Measurements from ENCODE around the gene CDC25B. TPM values are rescaled to one million over a fixed set of nuclear protein-coding genes. Genes with fewer than 3 reads are reported as not detected.

Gene CDC25B
- total and polyA plus RNA-seq, 2 of the 8 experiments (the other 6 are each of a cell fraction or from before 2014, with no cell fraction given) = 21.7 to 31.2 TPM

DNA sequence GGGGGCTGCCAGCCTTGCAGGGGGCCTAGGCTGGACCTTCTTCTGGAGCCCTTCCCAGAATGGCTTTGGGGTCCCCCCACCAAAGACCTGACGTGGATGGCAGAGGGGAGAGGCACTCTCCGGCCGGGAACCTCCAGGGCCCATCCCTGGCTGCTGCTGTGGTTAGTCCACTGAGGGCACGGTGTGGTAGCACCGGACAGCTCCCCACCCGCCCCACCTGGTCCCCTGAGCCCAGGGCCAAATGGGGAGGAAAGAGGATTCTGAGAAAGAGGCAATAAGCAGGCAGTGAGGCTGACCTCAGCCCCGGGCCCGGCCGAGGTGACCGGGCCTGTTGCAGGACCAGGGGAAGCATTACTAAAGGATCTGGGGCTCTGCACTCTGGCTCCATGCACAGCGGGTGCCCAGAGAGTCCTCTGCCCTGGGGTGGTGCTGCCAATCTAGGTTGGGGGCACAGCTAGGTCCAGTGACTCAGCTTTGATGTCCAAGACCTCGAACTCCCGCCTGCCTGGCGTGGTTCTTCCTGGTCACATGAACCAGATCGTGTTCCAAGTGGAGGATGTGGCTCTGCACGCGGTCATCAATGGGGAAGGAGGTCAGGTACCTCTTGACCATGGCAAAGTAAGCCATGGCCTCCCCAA, 11.8 kb upstream of the CDC25B start (continued):
- no peak for TF ChIP-seq KDM4A (IDR thresholded peaks at IDR 0.05; ENCODE audit: low read depth, low read length, severe bottlenecking)
- TF ChIP-seq POU5F1 (IDR thresholded peaks at IDR 0.05; ENCODE audit: low read depth, low read length) = no peak
- TF ChIP-seq, protein P1, sequence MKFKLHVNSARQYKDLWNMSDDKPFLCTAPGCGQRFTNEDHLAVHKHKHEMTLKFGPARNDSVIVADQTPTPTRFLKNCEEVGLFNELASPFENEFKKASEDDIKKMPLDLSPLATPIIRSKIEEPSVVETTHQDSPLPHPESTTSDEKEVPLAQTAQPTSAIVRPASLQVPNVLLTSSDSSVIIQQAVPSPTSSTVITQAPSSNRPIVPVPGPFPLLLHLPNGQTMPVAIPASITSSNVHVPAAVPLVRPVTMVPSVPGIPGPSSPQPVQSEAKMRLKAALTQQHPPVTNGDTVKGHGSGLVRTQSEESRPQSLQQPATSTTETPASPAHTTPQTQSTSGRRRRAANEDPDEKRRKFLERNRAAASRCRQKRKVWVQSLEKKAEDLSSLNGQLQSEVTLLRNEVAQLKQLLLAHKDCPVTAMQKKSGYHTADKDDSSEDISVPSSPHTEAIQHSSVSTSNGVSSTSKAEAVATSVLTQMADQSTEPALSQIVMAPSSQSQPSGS (IDR thresholded peaks at IDR 0.05; ENCODE audit: low read length) = no peak
- no peak for TF ChIP-seq KDM5A (IDR thresholded peaks at IDR 0.05; ENCODE audit: low read length)

All from H1 (cell line).